GM19193 (cell line): Measurements from ENCODE around the gene AHI1.

Source experiments
- POLR2A ChIP-seq: IDR thresholded peaks from 4 replicates; pipeline ENCODE4 v1.6.1; 2011; ENCODE audit not compliant: insufficient read depth, insufficient read length; ENCODE audit errors: extremely low read depth

Gene AHI1

GRCh38 chr6:135354407-135354806 is 143.1 kb downstream of the AHI1 start:
- TF ChIP-seq POLR2A = no peak

DNA sequence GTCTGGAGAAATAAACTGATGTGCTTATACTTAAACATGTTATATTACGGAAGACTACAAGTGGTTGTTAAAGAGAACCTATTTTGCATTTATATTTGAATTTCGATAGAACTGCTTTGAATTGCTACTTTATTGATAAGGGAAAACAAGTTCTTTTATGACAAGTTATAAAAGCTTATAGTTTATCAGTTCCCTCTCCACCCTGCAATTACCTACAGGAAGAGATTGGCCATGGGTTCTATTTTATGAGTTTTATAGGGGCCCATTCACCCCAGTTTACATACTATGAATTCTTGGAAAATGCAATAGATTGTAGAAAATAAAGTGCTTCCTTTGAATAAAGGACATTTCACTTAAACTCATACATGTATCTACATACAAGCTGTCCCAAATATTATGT is 144.4 kb downstream of the AHI1 start:
- no peak for TF ChIP-seq POLR2A

DNA sequence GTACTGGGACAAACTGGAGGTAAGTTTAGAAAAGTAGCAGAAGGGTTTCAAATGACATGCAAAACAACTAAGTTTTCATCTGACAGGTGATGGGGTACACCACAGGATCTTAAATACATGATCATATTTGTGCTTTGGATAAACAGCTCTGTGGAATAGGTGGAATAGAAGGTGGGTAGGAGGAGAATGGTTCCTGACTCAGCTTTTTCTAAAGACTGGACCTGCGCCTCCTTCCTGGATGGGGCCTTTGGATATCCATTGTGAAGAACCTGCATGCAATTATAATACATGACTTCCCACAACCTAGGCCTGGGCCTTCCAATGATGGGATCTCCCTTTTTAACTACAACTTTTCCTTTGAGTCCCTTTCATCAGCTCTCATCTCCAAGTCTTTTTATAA is 145.9 kb downstream of the AHI1 start:
- TF ChIP-seq POLR2A = no peak

- no peak for TF ChIP-seq POLR2A
These were observed 149.7 kb downstream of the AHI1 start for GRCh38 chr6:135347887-135348286.

DNA sequence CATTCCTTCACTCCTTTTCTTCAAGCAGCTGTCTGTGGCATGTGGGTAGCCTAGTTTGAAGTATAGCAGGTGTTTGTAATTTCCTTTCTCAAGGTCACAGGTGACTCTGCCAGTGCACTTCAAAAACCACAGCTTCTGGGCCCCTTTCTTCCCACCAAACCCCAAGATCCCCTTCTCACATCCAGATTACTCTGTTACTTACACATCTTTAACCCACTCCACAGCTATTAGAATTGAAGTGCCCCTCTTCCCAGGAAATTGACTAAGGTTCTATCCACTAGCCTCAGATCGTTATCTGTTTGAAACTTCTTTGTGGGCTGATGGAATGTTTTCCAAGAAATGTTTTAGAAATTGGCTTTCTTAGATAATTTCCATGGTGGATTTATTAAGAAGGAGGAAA is 150.8 kb downstream of the AHI1 start:
- no peak for TF ChIP-seq POLR2A

GRCh38 chr6:135344526-135344925 is 153.0 kb downstream of the AHI1 start:
- TF ChIP-seq POLR2A = no peak

GRCh38 chr6:135334169-135334568 is 163.4 kb downstream of the AHI1 start:
- TF ChIP-seq POLR2A = no peak

GRCh38 chr6:135331002-135331401 is 166.5 kb downstream of the AHI1 start:
- TF ChIP-seq POLR2A = no peak

DNA sequence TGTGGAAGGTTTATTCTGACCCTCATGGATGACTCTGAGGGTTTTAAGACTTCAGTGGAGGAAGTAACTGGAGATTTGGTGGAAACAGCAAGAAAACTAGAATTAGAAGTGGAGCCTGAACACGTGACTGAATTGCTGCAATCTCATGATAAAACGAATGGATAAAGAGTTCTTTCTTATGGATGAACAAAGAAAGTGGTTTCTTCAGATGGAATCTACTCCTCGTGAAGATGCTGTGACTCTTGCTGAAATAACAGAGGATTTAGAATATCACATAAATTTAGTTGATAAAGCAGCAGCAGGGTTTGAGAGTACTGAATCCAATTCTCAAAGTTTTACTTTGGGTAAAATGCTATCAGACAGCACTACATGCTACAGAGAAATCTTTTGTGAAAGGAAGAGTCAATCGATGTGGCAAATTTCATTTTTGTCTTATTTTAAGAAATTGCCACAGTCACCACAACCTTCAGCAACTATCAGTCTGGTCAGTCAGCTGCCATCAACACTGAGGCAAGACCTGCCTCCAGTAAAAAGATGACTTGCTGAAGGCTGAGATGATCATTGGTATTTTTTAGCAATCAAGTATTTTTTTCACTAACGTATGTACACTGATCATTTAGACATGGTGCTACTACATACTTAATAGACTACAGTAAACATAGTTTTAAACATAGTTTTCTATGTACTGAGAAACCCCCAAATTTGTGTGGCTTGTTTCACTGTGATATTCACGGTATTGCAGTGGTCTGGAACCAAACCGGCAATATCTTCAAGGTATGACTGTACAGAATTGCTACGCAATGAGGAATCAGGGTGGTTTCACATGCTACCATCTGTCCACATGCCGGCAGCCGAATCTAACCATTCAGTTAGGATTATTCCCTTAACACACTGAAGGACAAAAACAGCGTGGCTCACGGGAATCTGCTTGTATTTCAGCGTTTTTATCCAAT is 167.4 kb downstream of the AHI1 start:
- no peak for TF ChIP-seq POLR2A

- TF ChIP-seq POLR2A = no peak
These were observed 169.4 kb downstream of the AHI1 start for GRCh38 chr6:135328136-135328535.

- TF ChIP-seq POLR2A = no peak
These were observed 171.7 kb downstream of the AHI1 start for GRCh38 chr6:135325624-135326424.

- no peak for TF ChIP-seq POLR2A
These were observed 173.0 kb downstream of the AHI1 start for GRCh38 chr6:135324531-135324930.

DNA sequence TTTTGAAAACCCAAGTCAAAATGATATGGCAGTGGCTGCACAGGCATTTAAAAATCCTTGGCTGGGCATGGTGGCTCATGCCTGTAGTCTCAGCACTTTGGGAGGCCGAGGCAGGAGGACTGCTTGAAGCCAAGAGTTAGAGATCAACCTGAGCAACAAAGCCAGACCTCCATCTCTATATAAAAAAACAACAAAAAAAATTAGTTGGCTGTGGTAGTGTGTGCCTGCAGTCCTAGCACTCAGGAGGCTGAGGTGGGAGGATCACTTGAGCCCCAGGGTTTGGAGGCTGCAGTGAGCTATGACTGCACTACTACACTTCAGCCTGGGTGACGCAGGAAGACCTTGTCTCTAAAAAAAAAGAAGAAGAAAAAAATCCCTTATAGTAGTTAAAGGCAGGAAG is 173.6 kb downstream of the AHI1 start:
- TF ChIP-seq POLR2A = no peak

DNA sequence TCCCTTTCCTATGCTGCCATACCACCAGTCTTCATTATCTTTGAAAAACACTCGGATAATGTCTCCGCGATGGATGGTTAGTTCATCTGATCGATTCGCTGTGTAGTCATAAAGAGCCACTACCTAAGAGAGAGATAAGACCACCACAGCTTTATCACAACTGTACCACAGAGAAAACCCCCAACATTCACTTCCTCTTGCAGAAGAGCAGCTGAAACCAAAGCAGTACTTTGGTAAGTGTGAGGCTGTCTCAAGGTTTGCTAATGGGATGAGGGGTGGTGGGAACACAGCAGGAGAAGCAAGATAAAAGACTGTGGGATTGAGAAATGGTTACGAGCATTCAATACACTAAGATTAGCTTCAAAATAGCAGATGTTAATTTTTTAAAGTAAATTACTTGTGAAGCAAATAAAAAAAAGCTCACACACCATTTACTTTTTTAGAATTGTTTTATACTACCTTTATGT is 174.3 kb downstream of the AHI1 start:
- TF ChIP-seq POLR2A = no peak

- TF ChIP-seq POLR2A = no peak
These were observed 174.9 kb downstream of the AHI1 start for GRCh38 chr6:135322427-135323201.

DNA sequence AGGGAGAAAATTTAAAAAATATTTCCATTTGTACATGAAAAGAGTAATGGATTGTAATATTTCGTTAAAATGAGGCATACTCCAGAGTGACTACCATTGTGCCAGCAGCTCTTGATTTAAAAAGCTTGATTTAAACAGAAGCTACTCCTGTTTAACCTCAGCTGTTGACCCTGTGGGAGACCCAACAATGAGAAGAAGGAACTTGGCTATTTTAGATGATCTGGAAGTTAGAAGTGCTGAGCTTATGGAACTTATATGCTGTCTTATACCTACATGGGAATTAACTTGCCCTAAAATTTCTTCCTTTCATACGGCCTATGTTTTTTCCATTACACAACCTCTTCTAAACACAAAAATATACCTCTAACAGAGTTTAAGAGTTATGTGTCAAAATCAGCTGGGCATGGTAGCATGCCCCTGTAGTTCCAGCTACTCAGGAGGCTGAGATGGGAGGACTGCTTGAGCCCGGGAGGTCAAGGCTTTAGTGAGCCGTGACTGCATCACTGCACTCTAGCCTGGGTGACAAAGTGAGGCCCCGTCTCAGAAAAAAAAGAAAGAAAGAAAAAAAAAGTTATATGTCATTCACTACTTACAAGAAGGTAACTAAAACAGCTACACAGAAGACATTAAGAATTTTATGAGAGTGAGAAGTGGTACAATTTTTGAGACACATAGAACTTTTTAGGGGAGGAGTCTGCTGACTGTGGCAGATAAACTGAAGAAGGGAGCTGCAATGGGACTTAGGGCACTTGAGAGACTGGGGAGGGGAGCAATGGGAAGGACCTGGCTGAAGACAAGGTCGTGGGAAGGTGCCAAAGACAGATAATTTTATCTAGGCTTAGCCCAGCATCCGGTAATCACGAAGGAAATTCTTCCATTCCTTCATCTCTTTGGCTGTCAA is 176.6 kb downstream of the AHI1 start:
- TF ChIP-seq POLR2A = no peak
